Neural progenitor cell (in vitro differentiated cells): Measurements from ENCODE around the gene RUNDC1. TPM values are rescaled to one million over a fixed set of nuclear protein-coding genes. Genes with fewer than 3 reads are reported as not detected.
A peak's percentile ranks its signal among the peaks of the same experiment; 100 is the strongest.

Source experiments
- DNase-seq: peaks from one replicate; pipeline ENCODE4 v3.0.0-alpha.2; 2016; ENCODE audit warnings: low spot score
- H2AFZ ChIP-seq: fragments of 200-600 bp; sonication (generic); replicated peaks from 2 replicates; pipeline ENCODE4 v1.6.1; 2016; ENCODE audit warnings: antibody characterized with exemption
- H3F3A ChIP-seq: fragments of 200-600 bp; sonication (generic); 2 replicates; pipeline ENCODE4 v1.6.1; 2016; ENCODE audit warnings: antibody characterized with exemption, low read depth
- H3K27ac ChIP-seq: fragments of 200-600 bp; sonication (generic); 2 replicates; pipeline ENCODE4 v1.5.1; 2016; ENCODE audit warnings: mild to moderate bottlenecking
- H3K27me3 ChIP-seq: fragments of 200-600 bp; sonication (generic); 2 replicates; pipeline ENCODE4 v1.6.1; 2016; ENCODE audit warnings: mild to moderate bottlenecking, moderate library complexity
- H3K36me3 ChIP-seq: fragments of 200-600 bp; sonication (generic); 2 replicates; pipeline ENCODE4 v1.5.1; 2016
- H3K4me1 ChIP-seq: fragments of 200-600 bp; sonication (generic); 2 replicates; pipeline ENCODE4 v1.6.1; 2016; ENCODE audit warnings: mixed run types
- H3K4me2 ChIP-seq: fragments of 200-600 bp; sonication (generic); 2 replicates; pipeline ENCODE4 v1.6.1; 2016
- H3K4me3 ChIP-seq: fragments of 200-600 bp; sonication (generic); 2 replicates; pipeline ENCODE4 v1.5.1; 2016
- H3K79me2 ChIP-seq: fragments of 200-600 bp; sonication (generic); 2 replicates; pipeline ENCODE4 v1.6.1; 2016; ENCODE audit warnings: low read depth
- H3K9ac ChIP-seq: fragments of 200-600 bp; sonication (generic); 2 replicates; pipeline ENCODE4 v1.6.1; 2016
- H3K9me3 ChIP-seq: fragments of 200-600 bp; sonication (generic); 2 replicates; pipeline ENCODE4 v1.5.1; 2016; ENCODE audit warnings: low read depth
- H4K20me1 ChIP-seq: fragments of 200-600 bp; sonication (generic); 2 replicates; pipeline ENCODE4 v1.6.1; 2016; ENCODE audit warnings: low read depth
- H3K27ac Mint-ChIP-seq: 3 replicates; pipeline ENCODE4 v1.8.0; 2021; ENCODE audit warnings: mixed read lengths
- H3K27me3 Mint-ChIP-seq: 2 replicates; pipeline ENCODE4 v1.8.0; 2022; ENCODE audit warnings: low read depth, mild to moderate bottlenecking, inconsistent platforms, moderate library complexity, mixed read lengths; ENCODE audit not compliant: insufficient read depth
- H3K36me3 Mint-ChIP-seq: 3 replicates; pipeline ENCODE4 v1.8.0; 2021; ENCODE audit warnings: mixed read lengths
- H3K4me1 Mint-ChIP-seq: 3 replicates; pipeline ENCODE4 v1.8.0; 2021; ENCODE audit warnings: mixed read lengths
- H3K4me3 Mint-ChIP-seq: 3 replicates; pipeline ENCODE4 v1.8.0; 2021; ENCODE audit warnings: mild to moderate bottlenecking, moderate library complexity, mixed read lengths
- H3K9me3 Mint-ChIP-seq: 3 replicates; pipeline ENCODE4 v1.8.0; 2020; ENCODE audit warnings: mixed read lengths
- EZH2 ChIP-seq: fragments of 200-600 bp; sonication (generic); IDR thresholded peaks from 2 replicates; pipeline ENCODE4 v1.6.1; 2017; ENCODE audit warnings: antibody characterized with exemption, mild to moderate bottlenecking, moderate library complexity
- EZH2phosphoT487 ChIP-seq: fragments of 200-600 bp; sonication (generic); IDR thresholded peaks from 2 replicates; pipeline ENCODE4 v1.6.1; 2017; ENCODE audit warnings: antibody characterized with exemption
- total RNA-seq: library from RNA; depleted of rRNA; stranded (reverse); fragments of >200 nt; gene quantifications from 2 replicates; pipeline ENCODE4 v1.2.3, GENCODE V29; 2015; ENCODE audit warnings: low replicate concordance
- TF ChIP-seq, protein P1 (sequence below): fragments of 200-600 bp; sonication (generic); IDR thresholded peaks from 2 replicates; pipeline ENCODE4 v1.5.1; 2017; ENCODE audit warnings: antibody characterized with exemption, mild to moderate bottlenecking

RUNDC1 gene
- total RNA-seq, 1 donor from 2014 or later: 11.4 TPM

- Mint-ChIP-seq H3K27me3 (no peaks in the 10 kb centered on the region), H3K27ac (peak overlapping the region; percentile 82), H3K4me1 (no peaks in the 10 kb centered on the region), H3K36me3 (peaks cover 6% of the 10 kb centered on the region), H3K9me3 (no peaks in the 10 kb centered on the region), H3K4me3 (no peak overlapping the region)
- DNase-seq: no peak
- no peaks in the 10 kb centered on the region for H3K36me3 ChIP-seq
- H3K4me1 ChIP-seq: no peaks in the 10 kb centered on the region
- TF ChIP-seq EZH2 (no peak), EZH2phosphoT487 (no peak)
- TF ChIP-seq, protein P1, sequence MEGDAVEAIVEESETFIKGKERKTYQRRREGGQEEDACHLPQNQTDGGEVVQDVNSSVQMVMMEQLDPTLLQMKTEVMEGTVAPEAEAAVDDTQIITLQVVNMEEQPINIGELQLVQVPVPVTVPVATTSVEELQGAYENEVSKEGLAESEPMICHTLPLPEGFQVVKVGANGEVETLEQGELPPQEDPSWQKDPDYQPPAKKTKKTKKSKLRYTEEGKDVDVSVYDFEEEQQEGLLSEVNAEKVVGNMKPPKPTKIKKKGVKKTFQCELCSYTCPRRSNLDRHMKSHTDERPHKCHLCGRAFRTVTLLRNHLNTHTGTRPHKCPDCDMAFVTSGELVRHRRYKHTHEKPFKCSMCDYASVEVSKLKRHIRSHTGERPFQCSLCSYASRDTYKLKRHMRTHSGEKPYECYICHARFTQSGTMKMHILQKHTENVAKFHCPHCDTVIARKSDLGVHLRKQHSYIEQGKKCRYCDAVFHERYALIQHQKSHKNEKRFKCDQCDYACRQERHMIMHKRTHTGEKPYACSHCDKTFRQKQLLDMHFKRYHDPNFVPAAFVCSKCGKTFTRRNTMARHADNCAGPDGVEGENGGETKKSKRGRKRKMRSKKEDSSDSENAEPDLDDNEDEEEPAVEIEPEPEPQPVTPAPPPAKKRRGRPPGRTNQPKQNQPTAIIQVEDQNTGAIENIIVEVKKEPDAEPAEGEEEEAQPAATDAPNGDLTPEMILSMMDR: no peak
- no peaks in the 10 kb centered on the region for H3K79me2 ChIP-seq
- no peak overlapping the region for H3K4me2 ChIP-seq
- H3K9ac ChIP-seq: peak overlapping the region; percentile 27
- no peaks in the 10 kb centered on the region for H3K9me3 ChIP-seq
- H3F3A ChIP-seq: no peaks in the 10 kb centered on the region
- H3K27me3 ChIP-seq: no peaks in the 10 kb centered on the region
- H4K20me1 ChIP-seq: no peaks in the 10 kb centered on the region
- H3K27ac ChIP-seq: no peak overlapping the region
- H2AFZ ChIP-seq: no peak overlapping the region
- no peak overlapping the region for H3K4me3 ChIP-seq
Measured at GRCh38 chr17:42946812-42947211, 33.6 kb upstream of the RUNDC1 start.

DNA sequence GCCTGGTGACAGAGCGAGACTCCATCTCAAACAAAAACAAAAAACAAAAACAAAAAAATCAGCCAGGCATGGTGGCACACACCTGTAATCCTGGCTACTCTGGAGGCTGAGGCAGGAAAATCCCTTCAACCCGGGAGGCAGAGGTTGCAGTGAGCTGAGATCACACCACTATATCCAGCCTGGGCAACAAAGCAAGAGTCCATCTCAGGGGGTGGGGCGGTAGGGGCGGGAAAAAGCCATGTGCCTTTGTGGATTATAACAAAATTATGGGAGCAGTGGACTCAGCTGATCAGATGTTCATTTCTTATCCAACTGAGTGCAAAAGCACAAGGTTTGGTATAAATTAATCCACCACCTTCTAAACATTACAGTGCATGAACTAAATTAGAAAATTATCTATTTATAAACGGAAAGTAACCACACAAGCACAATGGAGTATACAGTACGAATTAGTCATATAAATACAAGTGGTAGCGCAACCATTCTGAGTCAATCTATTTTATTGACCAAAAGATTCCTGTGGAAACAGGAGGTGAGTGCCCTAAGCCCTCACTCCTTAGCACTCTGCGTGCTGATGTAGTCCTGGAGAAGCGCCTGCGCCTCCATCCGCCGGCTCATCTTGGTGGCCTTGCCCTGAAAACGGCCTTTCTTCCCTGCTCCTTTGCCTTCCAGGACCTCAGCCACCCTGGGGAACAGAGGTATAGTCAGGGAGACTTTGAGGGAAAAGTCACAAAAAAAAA, 30.2 kb upstream of the RUNDC1 start:
- no peak overlapping the region for H3K27ac Mint-ChIP-seq
- TF ChIP-seq EZH2 (no peak), EZH2phosphoT487 (no peak)
- H3K4me1 ChIP-seq: no peaks in the 10 kb centered on the region
- no peaks in the 10 kb centered on the region for H3K9me3 Mint-ChIP-seq
- H3K36me3 Mint-ChIP-seq: peaks cover 19% of the 10 kb centered on the region
- no peak overlapping the region for H2AFZ ChIP-seq
- H3K4me3 Mint-ChIP-seq: no peak overlapping the region
- H3K4me3 ChIP-seq: no peak overlapping the region
- H3K4me2 ChIP-seq: no peak overlapping the region
- no peak overlapping the region for H3K27ac ChIP-seq
- no peaks in the 10 kb centered on the region for H3K79me2 ChIP-seq
- H3K9ac ChIP-seq: no peak overlapping the region
- no peaks in the 10 kb centered on the region for H3F3A ChIP-seq
- no peak for DNase-seq
- no peaks in the 10 kb centered on the region for H4K20me1 ChIP-seq
- H3K4me1 Mint-ChIP-seq: no peaks in the 10 kb centered on the region
- H3K27me3 ChIP-seq: no peaks in the 10 kb centered on the region
- no peaks in the 10 kb centered on the region for H3K9me3 ChIP-seq
- no peaks in the 10 kb centered on the region for H3K27me3 Mint-ChIP-seq
- H3K36me3 ChIP-seq: no peaks in the 10 kb centered on the region

DNA sequence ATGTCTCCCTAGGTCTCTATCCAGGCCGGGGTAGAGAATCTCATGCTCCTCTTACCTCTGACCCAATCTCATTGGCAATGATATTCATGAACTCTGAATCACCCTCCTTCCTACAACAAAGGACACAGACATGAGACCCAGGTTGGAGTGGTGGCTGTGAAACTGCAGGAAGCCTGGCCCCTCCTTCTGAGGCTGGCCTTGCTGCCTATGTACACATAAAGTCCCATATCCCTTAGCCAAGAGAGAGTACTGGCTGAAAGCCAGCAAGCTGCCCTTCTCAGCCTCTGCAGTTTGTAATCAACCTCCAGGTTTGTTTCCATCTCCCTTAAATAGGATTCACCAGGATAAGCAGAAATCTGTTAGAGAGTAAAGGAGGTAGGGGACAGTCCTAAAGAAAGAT, 26.7 kb upstream of the RUNDC1 start:
- Histone ChIP-seq H3K4me2 (no peak overlapping the region), H3K36me3 (no peaks in the 10 kb centered on the region), H3K79me2 (no peaks in the 10 kb centered on the region), H3K4me3 (no peak overlapping the region), H3K27me3 (no peaks in the 10 kb centered on the region), H3K27ac (no peak overlapping the region), H3K4me1 (no peaks in the 10 kb centered on the region), H4K20me1 (no peaks in the 10 kb centered on the region), H3K9me3 (no peaks in the 10 kb centered on the region), H3K9ac (no peak overlapping the region), H2AFZ (no peak overlapping the region), H3F3A (no peaks in the 10 kb centered on the region)
- Mint-ChIP-seq H3K36me3 (peaks cover 36% of the 10 kb centered on the region), H3K27me3 (peaks cover 3% of the 10 kb centered on the region), H3K4me1 (no peaks in the 10 kb centered on the region), H3K9me3 (no peaks in the 10 kb centered on the region), H3K4me3 (no peak overlapping the region), H3K27ac (no peak overlapping the region)
- TF ChIP-seq EZH2phosphoT487: no peak
- TF ChIP-seq, protein P1: no peak
- no peak for TF ChIP-seq EZH2
- no peak for DNase-seq
